Epidermal melanocyte (primary cell): ENCODE data around the gene CMKLR1.

Experiments
- DNase-seq: peaks from one replicate; pipeline ENCODE4 v3.0.0; 2011; ENCODE audit warnings: low spot score; ENCODE audit not compliant: insufficient read length

Gene CMKLR1

GRCh38 chr12:108317308-108318234 is 21.5 kb downstream of the CMKLR1 start:
- DNase-seq, result no peak

- no peak for DNase-seq
Observed at GRCh38 chr12:108316176-108317086, 22.7 kb downstream of the CMKLR1 start.

- DNase-seq, result no peak
Observed at GRCh38 chr12:108315486-108316105, 23.5 kb downstream of the CMKLR1 start.

- no peak for DNase-seq
Observed at GRCh38 chr12:108313606-108314351, 25.3 kb downstream of the CMKLR1 start.

GRCh38 chr12:108313241-108313605 is 25.9 kb downstream of the CMKLR1 start:
- no peak for DNase-seq

GRCh38 chr12:108312693-108313189 is 26.4 kb downstream of the CMKLR1 start:
- no peak for DNase-seq

GRCh38 chr12:108312073-108312659 is 26.9 kb downstream of the CMKLR1 start:
- no peak for DNase-seq

GRCh38 chr12:108311605-108312004 is 27.5 kb downstream of the CMKLR1 start:
- DNase-seq, result no peak

- no peak for DNase-seq
Observed at GRCh38 chr12:108310489-108310888, 28.6 kb downstream of the CMKLR1 start.

- DNase-seq, result no peak
Observed at GRCh38 chr12:108309674-108310312, 29.3 kb downstream of the CMKLR1 start.

GRCh38 chr12:108308395-108309085 is 30.6 kb downstream of the CMKLR1 start:
- DNase-seq, result no peak

GRCh38 chr12:108307006-108307405 is 32.1 kb downstream of the CMKLR1 start:
- no peak for DNase-seq

- no peak for DNase-seq
Observed at GRCh38 chr12:108306506-108306905, 32.6 kb downstream of the CMKLR1 start.

- DNase-seq, result no peak
Observed at GRCh38 chr12:108305991-108306501, 33.1 kb downstream of the CMKLR1 start.

- DNase-seq, result no peak
Observed at GRCh38 chr12:108305520-108305919, 33.6 kb downstream of the CMKLR1 start.

- no peak for DNase-seq
Observed at GRCh38 chr12:108304633-108305032, 34.5 kb downstream of the CMKLR1 start.

GRCh38 chr12:108303703-108304102 is 35.4 kb downstream of the CMKLR1 start:
- DNase-seq, result no peak

GRCh38 chr12:108302403-108303311 is 36.5 kb downstream of the CMKLR1 start:
- no peak for DNase-seq
